NCI-H345 treated with DMSO at 0.1 percent for 48 hours (cell line): ENCODE results near the gene STIM1.

ENCODE experiments used
- DNase-seq: peaks from one replicate; lab custom pipeline; 2025; ENCODE audit not compliant: unreplicated experiment; lab: John Stamatoyannopoulos, UW

STIM1 gene

GRCh38 chr11:3909901-3910300, 54.4 kb downstream of the STIM1 start:
- no peak for DNase-seq

GRCh38 chr11:3911908-3912505, 56.5 kb downstream of the STIM1 start:
- DNase-seq: no peak

GRCh38 chr11:3913921-3914320, 58.5 kb downstream of the STIM1 start:
- DNase-seq: no peak

GRCh38 chr11:3914805-3915204, 59.3 kb downstream of the STIM1 start:
- no peak for DNase-seq

GRCh38 chr11:3916962-3917361, 61.5 kb downstream of the STIM1 start:
- no peak for DNase-seq

GRCh38 chr11:3920148-3920852, 64.8 kb downstream of the STIM1 start:
- DNase-seq: no peak

GRCh38 chr11:3922056-3922455, 66.6 kb downstream of the STIM1 start:
- no peak for DNase-seq

- no peak for DNase-seq
Observed at GRCh38 chr11:3925513-3925912, 70.0 kb downstream of the STIM1 start.

GRCh38 chr11:3926458-3927095, 71.1 kb downstream of the STIM1 start:
- no peak for DNase-seq

GRCh38 chr11:3927129-3927796, 71.8 kb downstream of the STIM1 start:
- no peak for DNase-seq

- no peak for DNase-seq
Observed at GRCh38 chr11:3929232-3929631, 73.8 kb downstream of the STIM1 start.

- no peak for DNase-seq
Observed at GRCh38 chr11:3929649-3930048, 74.2 kb downstream of the STIM1 start.

GRCh38 chr11:3932698-3933097, 77.2 kb downstream of the STIM1 start:
- DNase-seq: no peak

GRCh38 chr11:3933165-3933628, 77.7 kb downstream of the STIM1 start:
- DNase-seq: no peak

- DNase-seq: no peak
Observed at GRCh38 chr11:3934658-3935057, 79.2 kb downstream of the STIM1 start.

GRCh38 chr11:3936517-3936916, 81.1 kb downstream of the STIM1 start:
- no peak for DNase-seq

- no peak for DNase-seq
Observed at GRCh38 chr11:3939211-3939610, 83.7 kb downstream of the STIM1 start.

GRCh38 chr11:3939651-3940190, 84.3 kb downstream of the STIM1 start:
- no peak for DNase-seq

- DNase-seq: no peak
Observed at GRCh38 chr11:3942160-3942955, 86.9 kb downstream of the STIM1 start.

GRCh38 chr11:3942956-3943497, 87.6 kb downstream of the STIM1 start:
- no peak for DNase-seq
